ENCODE data around the gene KIAA1958.

DNA sequence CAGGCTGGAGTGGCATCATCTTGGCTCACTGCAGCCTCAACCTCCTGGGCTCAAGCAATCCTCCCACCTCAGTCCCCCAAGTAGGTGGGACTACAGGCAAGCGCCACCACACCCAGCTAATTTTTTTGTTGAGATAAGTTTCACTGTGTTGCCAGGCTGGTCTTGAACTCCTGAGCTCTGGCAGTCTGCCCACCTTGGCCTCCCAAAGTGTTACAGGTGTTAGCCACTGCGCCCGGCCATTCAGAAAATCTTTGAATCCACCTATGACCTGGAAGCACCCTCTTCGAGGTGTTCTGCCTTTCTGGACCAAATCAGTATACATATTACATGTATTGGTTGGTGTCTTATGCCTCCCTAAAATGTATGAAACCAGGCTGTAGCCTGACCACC is 61.4 kb downstream of the KIAA1958 start:
- no peak for TF ChIP-seq POLR2A (IDR thresholded peaks at IDR 0.05)
- TF ChIP-seq, protein P1, sequence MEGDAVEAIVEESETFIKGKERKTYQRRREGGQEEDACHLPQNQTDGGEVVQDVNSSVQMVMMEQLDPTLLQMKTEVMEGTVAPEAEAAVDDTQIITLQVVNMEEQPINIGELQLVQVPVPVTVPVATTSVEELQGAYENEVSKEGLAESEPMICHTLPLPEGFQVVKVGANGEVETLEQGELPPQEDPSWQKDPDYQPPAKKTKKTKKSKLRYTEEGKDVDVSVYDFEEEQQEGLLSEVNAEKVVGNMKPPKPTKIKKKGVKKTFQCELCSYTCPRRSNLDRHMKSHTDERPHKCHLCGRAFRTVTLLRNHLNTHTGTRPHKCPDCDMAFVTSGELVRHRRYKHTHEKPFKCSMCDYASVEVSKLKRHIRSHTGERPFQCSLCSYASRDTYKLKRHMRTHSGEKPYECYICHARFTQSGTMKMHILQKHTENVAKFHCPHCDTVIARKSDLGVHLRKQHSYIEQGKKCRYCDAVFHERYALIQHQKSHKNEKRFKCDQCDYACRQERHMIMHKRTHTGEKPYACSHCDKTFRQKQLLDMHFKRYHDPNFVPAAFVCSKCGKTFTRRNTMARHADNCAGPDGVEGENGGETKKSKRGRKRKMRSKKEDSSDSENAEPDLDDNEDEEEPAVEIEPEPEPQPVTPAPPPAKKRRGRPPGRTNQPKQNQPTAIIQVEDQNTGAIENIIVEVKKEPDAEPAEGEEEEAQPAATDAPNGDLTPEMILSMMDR (IDR thresholded peaks at IDR 0.05): no peak

All from suprapubic skin (tissue), 3 donors.